ENCODE measurements around the gene WEE2. TPM values are rescaled to one million over a fixed set of nuclear protein-coding genes. Genes with fewer than 3 reads are reported as not detected.

WEE2 gene
- total RNA-seq, 2 experiments from 2014 or later, result 0.08 to 0.14 TPM

- no peaks in the 10 kb centered on the region for H3K9me3 ChIP-seq (ENCODE audit: control insufficient read depth in 1 of 2, insufficient read depth in 1 of 2, low read length in 2 of 2)
- Mint-ChIP-seq H3K36me3 (ENCODE audit: low read depth) (peaks cover 19% of the 10 kb centered on the region), H3K4me1 (ENCODE audit: low read depth) (peaks cover 89% of the 10 kb centered on the region), H3K9me3 (no peaks in the 10 kb centered on the region), H3K4me3 (no peak overlapping the region), H3K27ac (no peak overlapping the region), H3K27me3 (no peaks in the 10 kb centered on the region)
- no peaks in the 10 kb centered on the region for H3K27me3 ChIP-seq (ENCODE audit: control insufficient read depth in 1 of 2, insufficient read depth in 2 of 2, low read length in 2 of 2)
- H3K4me3 ChIP-seq (ENCODE audit: low read length), result no peak overlapping the region
- DNase-seq (no peak), ATAC-seq (ENCODE audit: poor library complexity) (no peak)
- CTCF ChIA-PET, result interaction anchor here (1.2 kb wide), 1 partner anchor 42 kb away, joined by 6 read pairs; the partner anchor contains the start of gene SSBP1
- no peak overlapping the region for H3K27ac ChIP-seq (ENCODE audit: low read depth in 1 of 2, low read length in 2 of 2)
- peaks cover 27% of the 10 kb centered on the region for H3K4me1 ChIP-seq (ENCODE audit: insufficient read depth, low read length)
- TF ChIP-seq, protein P1, sequence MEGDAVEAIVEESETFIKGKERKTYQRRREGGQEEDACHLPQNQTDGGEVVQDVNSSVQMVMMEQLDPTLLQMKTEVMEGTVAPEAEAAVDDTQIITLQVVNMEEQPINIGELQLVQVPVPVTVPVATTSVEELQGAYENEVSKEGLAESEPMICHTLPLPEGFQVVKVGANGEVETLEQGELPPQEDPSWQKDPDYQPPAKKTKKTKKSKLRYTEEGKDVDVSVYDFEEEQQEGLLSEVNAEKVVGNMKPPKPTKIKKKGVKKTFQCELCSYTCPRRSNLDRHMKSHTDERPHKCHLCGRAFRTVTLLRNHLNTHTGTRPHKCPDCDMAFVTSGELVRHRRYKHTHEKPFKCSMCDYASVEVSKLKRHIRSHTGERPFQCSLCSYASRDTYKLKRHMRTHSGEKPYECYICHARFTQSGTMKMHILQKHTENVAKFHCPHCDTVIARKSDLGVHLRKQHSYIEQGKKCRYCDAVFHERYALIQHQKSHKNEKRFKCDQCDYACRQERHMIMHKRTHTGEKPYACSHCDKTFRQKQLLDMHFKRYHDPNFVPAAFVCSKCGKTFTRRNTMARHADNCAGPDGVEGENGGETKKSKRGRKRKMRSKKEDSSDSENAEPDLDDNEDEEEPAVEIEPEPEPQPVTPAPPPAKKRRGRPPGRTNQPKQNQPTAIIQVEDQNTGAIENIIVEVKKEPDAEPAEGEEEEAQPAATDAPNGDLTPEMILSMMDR (IDR thresholded peaks at IDR 0.05), result no peak
- intact Hi-C loops (cut with DNase I, micrococcal nuclease), result no loop called here
- H3K36me3 ChIP-seq (ENCODE audit: insufficient read depth, low read length), result peaks cover 5% of the 10 kb centered on the region
- POLR2A ChIA-PET, result no interaction called here
Observed at GRCh38 chr7:141696348-141696747, 11.8 kb upstream of the WEE2 start.

GRCh38 chr7:141697211-141697871, 10.8 kb upstream of the WEE2 start:
- DNase-seq (no peak), ATAC-seq (ENCODE audit: poor library complexity) (no peak)
- Mint-ChIP-seq H3K27me3 (no peaks in the 10 kb centered on the region), H3K4me3 (no peak overlapping the region), H3K9me3 (no peaks in the 10 kb centered on the region), H3K27ac (peak overlapping the region; percentile 11), H3K36me3 (ENCODE audit: low read depth) (peaks cover 21% of the 10 kb centered on the region), H3K4me1 (ENCODE audit: low read depth) (peaks cover 86% of the 10 kb centered on the region)
- ChIA-PET CTCF (interaction anchor here (1.2 kb wide), 1 partner anchor 41 kb away, joined by 6 read pairs; the partner anchor contains the start of gene SSBP1), POLR2A (no interaction called here)
- Histone ChIP-seq H3K27ac (ENCODE audit: low read depth in 1 of 2, low read length in 2 of 2) (no peak overlapping the region), H3K36me3 (ENCODE audit: insufficient read depth, low read length) (peaks cover 4% of the 10 kb centered on the region), H3K9me3 (ENCODE audit: control insufficient read depth in 1 of 2, insufficient read depth in 1 of 2, low read length in 2 of 2) (no peaks in the 10 kb centered on the region), H3K4me1 (ENCODE audit: insufficient read depth, low read length) (peaks cover 28% of the 10 kb centered on the region), H3K4me3 (ENCODE audit: low read length) (no peak overlapping the region), H3K27me3 (ENCODE audit: control insufficient read depth in 1 of 2, insufficient read depth in 2 of 2, low read length in 2 of 2) (no peaks in the 10 kb centered on the region)
- intact Hi-C loops (cut with DNase I, micrococcal nuclease), result no loop called here
- TF ChIP-seq, protein P1 (IDR thresholded peaks at IDR 0.05), result no peak

- Mint-ChIP-seq H3K4me3 (peak overlapping the region; percentile 19), H3K4me1 (ENCODE audit: low read depth) (peaks cover 82% of the 10 kb centered on the region), H3K27me3 (no peaks in the 10 kb centered on the region), H3K36me3 (ENCODE audit: low read depth) (peaks cover 21% of the 10 kb centered on the region), H3K27ac (peak overlapping the region; percentile 11), H3K9me3 (no peaks in the 10 kb centered on the region)
- H3K4me3 ChIP-seq (ENCODE audit: low read length), result no peak overlapping the region
- no peak overlapping the region for H3K27ac ChIP-seq (ENCODE audit: low read depth in 1 of 2, low read length in 2 of 2)
- H3K36me3 ChIP-seq (ENCODE audit: insufficient read depth, low read length), result peaks cover 4% of the 10 kb centered on the region
- ChIA-PET POLR2A (interaction anchor here (0.8 to 1.2 kb wide), 3 partner anchors 9 to 40 kb away, joined by 3 to 11 read pairs (median 3); partner anchors contain the start of gene SSBP1), CTCF (interaction anchor here (0.6 to 1.6 kb wide), 2 partner anchors 40 to 895 kb away, joined by 4 to 9 read pairs; partner anchors contain the start of gene SSBP1)
- H3K4me1 ChIP-seq (ENCODE audit: insufficient read depth, low read length), result peaks cover 34% of the 10 kb centered on the region
- DNase-seq, result peak in 3 of 14 experiments; percentile 8 to 41 (median 35)
- no peaks in the 10 kb centered on the region for H3K9me3 ChIP-seq (ENCODE audit: control insufficient read depth in 1 of 2, insufficient read depth in 1 of 2, low read length in 2 of 2)
- intact Hi-C loops (cut with DNase I, micrococcal nuclease), result no loop called here
- no peak for ATAC-seq (ENCODE audit: poor library complexity)
- TF ChIP-seq, protein P1 (IDR thresholded peaks at IDR 0.05), result no peak
- no peaks in the 10 kb centered on the region for H3K27me3 ChIP-seq (ENCODE audit: control insufficient read depth in 1 of 2, insufficient read depth in 2 of 2, low read length in 2 of 2)
Observed at GRCh38 chr7:141698247-141699015, 9.7 kb upstream of the WEE2 start.
